ENCODE measurements around the gene LFNG.

DNA sequence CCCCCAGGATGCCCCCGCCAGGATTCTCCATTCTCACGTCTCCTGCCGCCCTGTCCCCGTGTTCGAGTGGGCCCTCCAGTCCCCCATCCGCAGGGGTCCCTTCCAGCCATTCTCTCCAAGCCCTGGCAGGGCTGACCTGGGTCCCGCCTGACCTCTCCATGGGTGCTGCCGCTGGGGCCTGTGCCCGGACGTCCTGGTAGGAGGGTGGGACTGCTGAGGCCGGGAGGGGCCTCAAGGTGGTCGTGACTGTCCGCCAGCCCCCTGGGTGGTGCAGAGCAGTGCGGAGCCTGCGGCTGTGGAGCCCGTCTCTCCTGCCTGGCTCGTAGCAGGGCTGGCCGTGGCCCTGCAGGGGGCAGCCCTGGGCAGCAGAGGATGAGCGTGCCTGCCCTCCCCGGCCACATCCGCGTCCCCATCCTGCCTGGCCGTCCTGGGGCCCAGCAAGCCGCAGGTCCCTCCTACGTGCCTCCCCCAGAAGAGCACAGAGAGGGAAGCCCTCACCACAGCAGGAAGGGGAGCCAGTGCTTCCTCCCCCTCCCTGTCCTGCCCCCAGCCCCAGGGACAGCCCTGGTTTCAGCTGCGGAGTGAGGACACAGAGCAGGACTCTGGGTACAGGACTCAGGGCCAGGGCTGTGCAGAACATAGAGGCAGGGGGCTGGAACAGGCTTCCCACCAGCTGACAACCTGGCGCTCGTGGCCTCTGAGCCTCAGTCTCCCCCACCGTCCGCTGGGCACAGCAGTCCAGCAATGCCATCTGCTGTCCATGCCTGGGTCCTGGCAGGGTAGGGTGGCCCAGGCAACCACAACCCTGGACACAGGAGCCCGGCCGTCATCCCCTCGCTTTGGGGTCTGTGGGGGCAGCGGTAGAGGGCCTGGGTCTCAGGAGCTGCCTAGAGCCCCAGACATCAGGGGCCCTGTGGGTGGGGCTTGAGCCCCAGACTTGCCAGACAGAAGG is 41.9 kb upstream of the LFNG start:
- TF ChIP-seq POLR2AphosphoS5 (IDR thresholded peaks at IDR 0.05; ENCODE audit: low read depth, low read length) = no peak
- TF ChIP-seq TAF1 (IDR thresholded peaks at IDR 0.05; ENCODE audit: borderline replicate concordance, insufficient read depth, low read length) = no peak
- TF ChIP-seq, protein P1, sequence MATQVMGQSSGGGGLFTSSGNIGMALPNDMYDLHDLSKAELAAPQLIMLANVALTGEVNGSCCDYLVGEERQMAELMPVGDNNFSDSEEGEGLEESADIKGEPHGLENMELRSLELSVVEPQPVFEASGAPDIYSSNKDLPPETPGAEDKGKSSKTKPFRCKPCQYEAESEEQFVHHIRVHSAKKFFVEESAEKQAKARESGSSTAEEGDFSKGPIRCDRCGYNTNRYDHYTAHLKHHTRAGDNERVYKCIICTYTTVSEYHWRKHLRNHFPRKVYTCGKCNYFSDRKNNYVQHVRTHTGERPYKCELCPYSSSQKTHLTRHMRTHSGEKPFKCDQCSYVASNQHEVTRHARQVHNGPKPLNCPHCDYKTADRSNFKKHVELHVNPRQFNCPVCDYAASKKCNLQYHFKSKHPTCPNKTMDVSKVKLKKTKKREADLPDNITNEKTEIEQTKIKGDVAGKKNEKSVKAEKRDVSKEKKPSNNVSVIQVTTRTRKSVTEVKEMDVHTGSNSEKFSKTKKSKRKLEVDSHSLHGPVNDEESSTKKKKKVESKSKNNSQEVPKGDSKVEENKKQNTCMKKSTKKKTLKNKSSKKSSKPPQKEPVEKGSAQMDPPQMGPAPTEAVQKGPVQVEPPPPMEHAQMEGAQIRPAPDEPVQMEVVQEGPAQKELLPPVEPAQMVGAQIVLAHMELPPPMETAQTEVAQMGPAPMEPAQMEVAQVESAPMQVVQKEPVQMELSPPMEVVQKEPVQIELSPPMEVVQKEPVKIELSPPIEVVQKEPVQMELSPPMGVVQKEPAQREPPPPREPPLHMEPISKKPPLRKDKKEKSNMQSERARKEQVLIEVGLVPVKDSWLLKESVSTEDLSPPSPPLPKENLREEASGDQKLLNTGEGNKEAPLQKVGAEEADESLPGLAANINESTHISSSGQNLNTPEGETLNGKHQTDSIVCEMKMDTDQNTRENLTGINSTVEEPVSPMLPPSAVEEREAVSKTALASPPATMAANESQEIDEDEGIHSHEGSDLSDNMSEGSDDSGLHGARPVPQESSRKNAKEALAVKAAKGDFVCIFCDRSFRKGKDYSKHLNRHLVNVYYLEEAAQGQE (IDR thresholded peaks at IDR 0.05; ENCODE audit: insufficient read depth in 1 of 2, low read depth in 2 of 2, low read length in 2 of 2) = no peak
- TF ChIP-seq SIN3A (IDR thresholded peaks at IDR 0.05; ENCODE audit: borderline replicate concordance, insufficient read depth, low read length) = no peak
